NT2/D1 (cell line): Measurements from ENCODE around the gene FARS2.

ENCODE experiments used
- DNase-seq: peaks from one replicate; pipeline ENCODE4 v3.0.0-alpha.2; 2011; ENCODE audit warnings: low read depth, low spot score
- H3K27me3 ChIP-seq: 2 replicates; pipeline ENCODE4 v1.6.0; 2011; ENCODE audit warnings: mild to moderate bottlenecking; ENCODE audit not compliant: insufficient read length, insufficient read depth
- H3K36me3 ChIP-seq: 2 replicates; pipeline ENCODE4 v1.6.1; 2011; ENCODE audit warnings: mild to moderate bottlenecking, low read length, mixed read lengths; ENCODE audit not compliant: insufficient read depth, insufficient read length
- H3K4me1 ChIP-seq: 2 replicates; pipeline ENCODE4 v1.5.1; 2011; ENCODE audit not compliant: insufficient read depth, insufficient read length
- H3K4me3 ChIP-seq: 2 replicates; pipeline ENCODE4 v1.5.1; 2011; ENCODE audit warnings: low read depth; ENCODE audit not compliant: insufficient read length
- H3K9ac ChIP-seq: 2 replicates; pipeline ENCODE4 v1.6.0; 2011; ENCODE audit warnings: low read depth; ENCODE audit not compliant: insufficient read length
- H3K9me3 ChIP-seq: 2 replicates; pipeline ENCODE4 v1.5.1; 2011; ENCODE audit warnings: mild to moderate bottlenecking, low read length; ENCODE audit not compliant: insufficient read depth
- SUZ12 ChIP-seq: IDR thresholded peaks from 2 replicates; pipeline ENCODE4 v1.6.1; 2011; ENCODE audit not compliant: insufficient read length, insufficient read depth; ENCODE audit errors: extremely low read depth
- YY1 ChIP-seq: IDR thresholded peaks from 2 replicates; pipeline ENCODE4 v1.6.1; 2011; ENCODE audit not compliant: insufficient read length, insufficient read depth
- ZNF274 ChIP-seq: IDR thresholded peaks from 2 replicates; pipeline ENCODE4 v1.6.1; 2011; ENCODE audit warnings: mild to moderate bottlenecking, low read depth, low read length

FARS2 gene

DNA sequence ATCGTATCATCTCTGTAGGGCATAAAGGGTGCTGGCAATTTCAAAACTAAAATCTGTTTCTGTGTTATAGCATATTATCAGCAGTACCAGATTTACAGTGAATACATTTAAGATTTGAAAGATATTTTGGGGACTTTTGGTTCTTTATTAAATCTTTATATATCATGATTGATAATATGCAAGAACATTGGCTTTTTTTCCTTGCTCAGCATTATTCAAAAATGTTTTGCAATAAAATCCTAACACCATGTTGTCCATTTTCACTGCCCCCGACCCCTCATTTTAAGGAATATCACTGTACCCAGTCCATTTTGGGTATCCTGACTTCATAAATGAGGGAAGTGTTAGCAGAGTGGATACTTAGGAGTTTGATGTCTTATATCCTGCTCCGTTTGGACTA is 16.3 kb downstream of the FARS2 start:
- no peaks in the 10 kb centered on the region for H3K36me3 ChIP-seq
- no peak for TF ChIP-seq ZNF274
- no peaks in the 10 kb centered on the region for H3K27me3 ChIP-seq
- H3K9me3 ChIP-seq = no peaks in the 10 kb centered on the region
- H3K4me3 ChIP-seq = no peak overlapping the region
- H3K4me1 ChIP-seq = no peaks in the 10 kb centered on the region
- no peak overlapping the region for H3K9ac ChIP-seq
- DNase-seq = no peak

DNA sequence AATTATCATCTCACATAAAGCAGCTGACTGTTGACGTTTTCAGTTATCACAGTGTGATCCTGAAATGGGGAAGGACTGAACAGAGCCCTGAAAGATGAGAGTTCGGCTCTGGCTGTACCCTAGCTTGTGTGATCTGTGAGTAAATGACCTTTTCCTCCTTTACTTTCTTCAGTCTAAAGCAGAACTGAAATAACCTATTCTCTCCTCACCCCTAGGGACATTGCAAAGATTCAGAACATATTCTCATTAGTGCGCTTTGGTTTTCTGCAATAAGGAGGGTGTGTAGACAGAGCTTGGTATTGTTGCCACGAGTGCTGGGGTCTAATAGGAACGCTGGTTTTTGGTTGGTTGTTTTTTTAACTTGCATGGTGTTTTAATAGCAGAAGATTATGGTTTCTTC is 16.7 kb downstream of the FARS2 start:
- TF ChIP-seq YY1 = no peak
- no peak for TF ChIP-seq SUZ12
- no peak for TF ChIP-seq ZNF274
- H3K4me3 ChIP-seq = no peak overlapping the region

DNA sequence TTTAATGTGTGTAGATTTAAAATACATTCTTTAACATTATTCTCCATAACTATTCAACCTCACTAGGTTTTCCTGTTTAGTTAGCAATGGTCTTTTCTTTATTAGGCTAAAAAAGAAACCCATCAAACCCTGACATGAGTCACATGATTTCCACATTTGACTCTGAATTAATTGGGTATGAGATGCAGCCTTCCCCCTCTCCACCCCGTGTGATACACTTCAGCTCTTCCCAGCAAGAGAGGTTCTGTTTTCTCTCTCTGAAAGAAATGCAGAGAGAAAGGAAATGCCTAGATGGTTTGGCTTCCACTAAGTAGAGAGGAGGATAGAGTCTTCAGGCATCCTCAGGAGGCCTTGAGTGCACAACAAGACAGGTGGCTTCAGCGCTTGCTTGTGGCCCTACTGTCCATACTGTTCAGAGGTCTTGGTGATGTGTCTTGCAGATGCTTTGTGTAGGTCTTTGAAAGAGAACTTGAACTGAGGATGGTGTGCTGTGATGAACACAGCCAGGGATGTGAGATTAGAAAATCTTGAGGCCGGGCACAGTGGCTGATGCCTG is 17.3 kb downstream of the FARS2 start:
- no peaks in the 10 kb centered on the region for H3K9me3 ChIP-seq
- no peak overlapping the region for H3K9ac ChIP-seq
- TF ChIP-seq SUZ12 = no peak
- TF ChIP-seq YY1 = no peak
- TF ChIP-seq ZNF274 = no peak
- H3K4me1 ChIP-seq = no peaks in the 10 kb centered on the region
- no peak overlapping the region for H3K4me3 ChIP-seq
- no peak for DNase-seq
- no peaks in the 10 kb centered on the region for H3K27me3 ChIP-seq
- H3K36me3 ChIP-seq = no peaks in the 10 kb centered on the region

More for the DNA sequence above, 16.7 kb downstream of the FARS2 start:
- H3K27me3 ChIP-seq = no peaks in the 10 kb centered on the region
- H3K4me1 ChIP-seq = no peaks in the 10 kb centered on the region
- no peak for DNase-seq
- H3K9me3 ChIP-seq = no peaks in the 10 kb centered on the region
- no peaks in the 10 kb centered on the region for H3K36me3 ChIP-seq
- no peak overlapping the region for H3K9ac ChIP-seq

DNA sequence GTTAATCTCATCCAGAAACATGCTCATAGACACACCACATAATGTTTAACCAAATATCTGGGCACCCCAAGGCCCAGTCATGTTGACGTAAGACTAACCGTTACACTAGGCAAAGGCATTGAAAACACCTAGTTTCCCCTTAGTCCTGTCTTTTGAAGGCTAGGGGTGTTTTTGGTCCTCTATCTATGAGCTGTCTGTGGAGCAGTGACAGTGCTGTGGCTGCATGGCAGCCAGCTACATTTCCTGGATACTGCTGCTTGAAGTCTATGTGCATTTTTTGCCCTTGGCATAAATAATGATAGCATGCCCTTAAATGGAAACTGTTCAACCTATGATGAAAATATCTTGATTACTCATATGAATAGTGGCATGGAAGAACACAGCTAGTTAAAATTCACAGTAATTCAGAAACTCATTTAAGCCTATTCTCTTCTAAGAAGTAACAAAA is 18.6 kb downstream of the FARS2 start:
- TF ChIP-seq SUZ12 = no peak
- no peak for TF ChIP-seq YY1
- no peak for TF ChIP-seq ZNF274
- Histone ChIP-seq H3K4me3 (no peak overlapping the region), H3K27me3 (no peaks in the 10 kb centered on the region)

DNA sequence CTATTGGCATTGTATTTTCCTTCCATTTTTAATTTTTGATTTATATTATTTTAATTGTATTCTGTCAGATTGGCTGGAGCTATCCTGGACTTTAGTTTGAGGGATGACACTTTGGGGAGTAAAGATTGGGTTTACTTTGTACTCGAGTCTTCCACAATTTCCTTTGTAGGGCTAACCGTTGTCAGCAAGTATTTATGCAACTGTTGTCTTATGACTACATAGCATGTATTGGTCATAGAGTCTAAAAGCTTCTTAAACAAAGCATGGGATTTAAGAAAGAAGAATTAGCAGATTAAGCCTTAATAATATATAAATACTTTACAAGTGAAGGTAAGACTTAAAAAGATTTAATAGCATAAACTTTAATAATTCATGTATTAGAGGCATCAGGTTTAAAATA is 19.6 kb downstream of the FARS2 start:
- no peak for DNase-seq
- H3K4me1 ChIP-seq = no peaks in the 10 kb centered on the region
- no peak for TF ChIP-seq ZNF274
- TF ChIP-seq YY1 = no peak
- TF ChIP-seq SUZ12 = no peak
- no peaks in the 10 kb centered on the region for H3K27me3 ChIP-seq
- no peak overlapping the region for H3K4me3 ChIP-seq
- no peaks in the 10 kb centered on the region for H3K9me3 ChIP-seq
- H3K9ac ChIP-seq = no peak overlapping the region
- no peaks in the 10 kb centered on the region for H3K36me3 ChIP-seq

More for the DNA sequence above, 18.6 kb downstream of the FARS2 start:
- Histone ChIP-seq H3K36me3 (no peaks in the 10 kb centered on the region), H3K9ac (no peak overlapping the region), H3K4me1 (no peaks in the 10 kb centered on the region), H3K9me3 (no peaks in the 10 kb centered on the region)
- no peak for DNase-seq

DNA sequence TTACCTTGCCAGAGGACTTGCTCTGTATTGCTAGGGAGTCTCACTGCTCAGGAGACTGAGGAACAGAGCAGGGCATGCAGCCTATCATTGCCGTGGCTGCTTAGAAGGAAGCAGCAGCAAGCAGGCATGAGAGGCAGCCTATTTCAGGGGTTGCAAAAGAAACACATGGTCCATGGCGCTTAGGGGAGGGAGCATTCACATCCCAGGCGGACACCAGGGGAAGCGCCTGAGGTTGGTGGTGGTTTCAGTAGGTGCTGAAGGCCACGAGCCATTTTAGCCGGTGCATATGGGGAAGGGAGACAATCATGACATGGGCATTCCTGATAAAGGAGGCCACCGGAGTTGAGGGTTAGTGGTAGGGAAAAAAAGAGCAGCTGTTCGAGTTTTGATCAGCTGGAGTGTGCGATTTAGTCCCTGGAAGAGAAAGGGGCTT is 20.9 kb downstream of the FARS2 start:
- H3K36me3 ChIP-seq = no peaks in the 10 kb centered on the region
- TF ChIP-seq ZNF274 (no peak), YY1 (no peak), SUZ12 (no peak)
- H3K9ac ChIP-seq = no peak overlapping the region
- no peaks in the 10 kb centered on the region for H3K9me3 ChIP-seq
- DNase-seq = no peak
- H3K27me3 ChIP-seq = no peaks in the 10 kb centered on the region
- H3K4me1 ChIP-seq = peaks cover 3% of the 10 kb centered on the region
- no peak overlapping the region for H3K4me3 ChIP-seq

DNA sequence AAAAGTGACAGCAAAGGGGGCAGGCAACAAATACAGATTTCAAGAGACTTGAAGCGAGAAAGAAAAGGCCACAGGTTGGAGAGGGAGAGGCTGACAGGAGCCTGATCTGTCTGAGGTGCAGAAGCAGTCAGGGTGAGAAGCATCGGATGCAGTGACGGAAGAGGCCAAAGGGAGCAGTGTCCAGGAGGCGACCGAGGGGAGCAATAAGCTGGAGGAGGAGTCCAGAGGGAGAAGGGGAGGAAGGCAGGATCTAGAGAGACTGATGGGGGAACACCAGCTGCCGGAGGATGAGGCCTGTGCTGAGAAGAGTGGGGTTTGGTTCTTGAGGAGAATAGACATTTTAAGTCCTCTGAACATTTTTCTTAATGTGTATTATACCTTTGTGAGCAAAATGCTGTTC is 23.8 kb downstream of the FARS2 start:
- Histone ChIP-seq H3K27me3 (no peaks in the 10 kb centered on the region), H3K4me3 (no peak overlapping the region), H3K4me1 (peaks cover 5% of the 10 kb centered on the region), H3K9ac (no peak overlapping the region), H3K36me3 (no peaks in the 10 kb centered on the region), H3K9me3 (no peaks in the 10 kb centered on the region)
- no peak for TF ChIP-seq ZNF274
- no peak for TF ChIP-seq YY1
- no peak for TF ChIP-seq SUZ12
- DNase-seq = no peak
